Stimulated activated CD8-positive, alpha-beta memory T cell treated with anti-CD3 and anti-CD28 coated beads, Interleukin-4, amount 100 ng/mL, for 1 hour (primary cell): ENCODE data around the gene SHISA5.
"Not testable (repeated sequence)": the region's sequence is repeated elsewhere in the genome, so short reads cannot be mapped to it uniquely, and the experiment has no call there.

Experiments used
- DNase-seq, 2 donors: peaks; one replicate each; pipeline ENCODE4 v3.0.0-alpha.2; 2020; ENCODE audit warnings: low read depth in 2 of 2, low spot score in 1 of 2

SHISA5 gene

GRCh38 chr3:48521635-48522034, 17.7 kb upstream of the SHISA5 start:
- DNase-seq = no peak

GRCh38 chr3:48519277-48519643, 15.3 kb upstream of the SHISA5 start:
- no peak for DNase-seq

- DNase-seq = no peak
Measured at GRCh38 chr3:48518638-48519276, 14.8 kb upstream of the SHISA5 start.

- no peak for DNase-seq
Measured at GRCh38 chr3:48518069-48518468, 14.1 kb upstream of the SHISA5 start.

- DNase-seq = no peak
Measured at GRCh38 chr3:48516571-48516970, 12.6 kb upstream of the SHISA5 start.

- no peak for DNase-seq
Measured at GRCh38 chr3:48514431-48515227, 10.7 kb upstream of the SHISA5 start.

- no peak for DNase-seq
Measured at GRCh38 chr3:48511551-48511950, 7.6 kb upstream of the SHISA5 start.

- DNase-seq = peak; percentile 43 to 63
Measured at GRCh38 chr3:48507256-48508061, 3.5 kb upstream of the SHISA5 start.

- DNase-seq = no peak
Measured at GRCh38 chr3:48505968-48506504, 2.1 kb upstream of the SHISA5 start.

GRCh38 chr3:48505146-48505545, 1.2 kb upstream of the SHISA5 start:
- DNase-seq = no peak

GRCh38 chr3:48503401-48504050, 448 bp downstream of the SHISA5 start:
- no peak for DNase-seq

- DNase-seq = no peak
Measured at GRCh38 chr3:48502728-48503168, 1.2 kb downstream of the SHISA5 start.

- DNase-seq = no peak
Measured at GRCh38 chr3:48502121-48502520, 1.9 kb downstream of the SHISA5 start.

GRCh38 chr3:48501196-48501595, 2.8 kb downstream of the SHISA5 start:
- no peak for DNase-seq

GRCh38 chr3:48500656-48501055, 3.3 kb downstream of the SHISA5 start:
- no peak for DNase-seq

GRCh38 chr3:48493203-48493501, 10.8 kb downstream of the SHISA5 start:
- no peak for DNase-seq

GRCh38 chr3:48492461-48493202, 11.3 kb downstream of the SHISA5 start:
- DNase-seq = no peak

- DNase-seq = no peak
Measured at GRCh38 chr3:48486952-48487351, 17.0 kb downstream of the SHISA5 start.

- DNase-seq = not testable (repeated sequence)
Measured at GRCh38 chr3:48482822-48483221, 21.2 kb downstream of the SHISA5 start.

GRCh38 chr3:48480891-48481290, 23.1 kb downstream of the SHISA5 start:
- DNase-seq = not testable (repeated sequence)
